Liver (tissue), 3 donors: Measurements from ENCODE around the gene ZFAND3.

ENCODE experiments used
- EGR1 ChIP-seq, 2 donors: IDR thresholded peaks; 2 replicates each; pipeline ENCODE4 v1.6.1; 2016 to 2018; ENCODE audit warnings: antibody characterized with exemption in 2 of 2, low read depth in 2 of 2
- FOXA1 ChIP-seq: IDR thresholded peaks from 2 replicates; pipeline ENCODE4 v1.6.1; 2016; ENCODE audit warnings: antibody characterized with exemption
- GABPA ChIP-seq, 2 donors: IDR thresholded peaks in 1 of 2; conservative IDR thresholded peaks in 1 of 2; 2 replicates each; pipeline ENCODE4 v1.6.1; 2016; ENCODE audit warnings: antibody characterized with exemption in 2 of 2, mild to moderate bottlenecking in 1 of 2, moderate library complexity in 1 of 2
- JUND ChIP-seq, 2 donors: IDR thresholded peaks; 2 replicates each; pipeline ENCODE4 v1.6.1; 2016; ENCODE audit warnings: antibody characterized with exemption in 2 of 2
- NR2F2 ChIP-seq: IDR thresholded peaks from 2 replicates; pipeline ENCODE4 v1.6.1; 2016; ENCODE audit warnings: antibody characterized with exemption
- RAD21 ChIP-seq, 2 donors: IDR thresholded peaks; 2 replicates each; pipeline ENCODE4 v1.6.1; 2016; ENCODE audit warnings: antibody characterized with exemption in 2 of 2, mild to moderate bottlenecking in 2 of 2
- SP1 ChIP-seq: IDR thresholded peaks from 2 replicates; pipeline ENCODE4 v1.6.1; 2018; ENCODE audit warnings: antibody characterized with exemption, mild to moderate bottlenecking
- TAF1 ChIP-seq: conservative IDR thresholded peaks from 2 replicates; pipeline ENCODE4 v1.6.1; 2016; ENCODE audit warnings: antibody characterized with exemption, mild to moderate bottlenecking
- YY1 ChIP-seq: IDR thresholded peaks from 2 replicates; pipeline ENCODE4 v1.6.1; 2016; ENCODE audit warnings: antibody characterized with exemption, mild to moderate bottlenecking
- TF ChIP-seq, protein P1 (sequence below): fragments of 150-350 bp; IDR thresholded peaks from 2 replicates; pipeline ENCODE4 v1.5.1; 2017; ENCODE audit warnings: improper control_type of control experiment, low read depth, low read length; ENCODE audit not compliant: missing input control
- TF ChIP-seq, protein P2 (sequence below): IDR thresholded peaks from 2 replicates; pipeline ENCODE4 v1.6.1; 2016; ENCODE audit warnings: antibody characterized with exemption
- TF ChIP-seq, protein P3 (sequence below): IDR thresholded peaks from 2 replicates; pipeline ENCODE4 v1.6.1; 2016; ENCODE audit warnings: antibody characterized with exemption, mild to moderate bottlenecking
- donor health status: healthy.
- donor health status: healthy.

DNA sequence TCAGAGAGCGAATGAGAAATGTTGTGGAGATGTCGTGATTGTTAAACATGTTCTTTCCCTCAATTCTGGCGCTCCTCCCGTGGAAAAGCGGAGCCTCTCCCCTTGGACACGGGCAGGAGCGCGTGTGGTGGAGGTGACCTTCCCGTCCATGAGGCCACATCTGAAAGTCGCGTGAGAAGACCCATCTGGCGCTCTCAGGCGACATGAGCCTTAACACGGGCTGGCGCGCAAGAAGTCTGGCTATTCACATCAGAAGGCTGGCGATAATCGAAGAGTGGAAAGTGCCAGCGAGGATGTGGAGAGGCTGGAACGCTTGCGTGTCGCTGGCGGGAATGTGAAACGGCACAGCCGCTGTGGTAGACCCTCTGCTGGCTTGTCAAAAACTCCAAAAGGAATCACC is 341.3 kb downstream of the ZFAND3 start:
- TF ChIP-seq, protein P1, sequence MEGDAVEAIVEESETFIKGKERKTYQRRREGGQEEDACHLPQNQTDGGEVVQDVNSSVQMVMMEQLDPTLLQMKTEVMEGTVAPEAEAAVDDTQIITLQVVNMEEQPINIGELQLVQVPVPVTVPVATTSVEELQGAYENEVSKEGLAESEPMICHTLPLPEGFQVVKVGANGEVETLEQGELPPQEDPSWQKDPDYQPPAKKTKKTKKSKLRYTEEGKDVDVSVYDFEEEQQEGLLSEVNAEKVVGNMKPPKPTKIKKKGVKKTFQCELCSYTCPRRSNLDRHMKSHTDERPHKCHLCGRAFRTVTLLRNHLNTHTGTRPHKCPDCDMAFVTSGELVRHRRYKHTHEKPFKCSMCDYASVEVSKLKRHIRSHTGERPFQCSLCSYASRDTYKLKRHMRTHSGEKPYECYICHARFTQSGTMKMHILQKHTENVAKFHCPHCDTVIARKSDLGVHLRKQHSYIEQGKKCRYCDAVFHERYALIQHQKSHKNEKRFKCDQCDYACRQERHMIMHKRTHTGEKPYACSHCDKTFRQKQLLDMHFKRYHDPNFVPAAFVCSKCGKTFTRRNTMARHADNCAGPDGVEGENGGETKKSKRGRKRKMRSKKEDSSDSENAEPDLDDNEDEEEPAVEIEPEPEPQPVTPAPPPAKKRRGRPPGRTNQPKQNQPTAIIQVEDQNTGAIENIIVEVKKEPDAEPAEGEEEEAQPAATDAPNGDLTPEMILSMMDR: no peak
- no peak for TF ChIP-seq RAD21 (IDR thresholded peaks at IDR 0.05)
- no peak for TF ChIP-seq YY1
- no peak for TF ChIP-seq JUND (IDR thresholded peaks at IDR 0.05)
- no peak for TF ChIP-seq FOXA1
- TF ChIP-seq SP1: no peak
- no peak for TF ChIP-seq GABPA (IDR thresholded peaks at IDR 0.05 in 1 of 2, conservative IDR thresholded peaks at IDR 0.05 in 1 of 2)
- no peak for TF ChIP-seq NR2F2
- no peak for TF ChIP-seq EGR1 (IDR thresholded peaks at IDR 0.05; ENCODE audit: low read depth in 2 of 2)
- TF ChIP-seq, protein P2, sequence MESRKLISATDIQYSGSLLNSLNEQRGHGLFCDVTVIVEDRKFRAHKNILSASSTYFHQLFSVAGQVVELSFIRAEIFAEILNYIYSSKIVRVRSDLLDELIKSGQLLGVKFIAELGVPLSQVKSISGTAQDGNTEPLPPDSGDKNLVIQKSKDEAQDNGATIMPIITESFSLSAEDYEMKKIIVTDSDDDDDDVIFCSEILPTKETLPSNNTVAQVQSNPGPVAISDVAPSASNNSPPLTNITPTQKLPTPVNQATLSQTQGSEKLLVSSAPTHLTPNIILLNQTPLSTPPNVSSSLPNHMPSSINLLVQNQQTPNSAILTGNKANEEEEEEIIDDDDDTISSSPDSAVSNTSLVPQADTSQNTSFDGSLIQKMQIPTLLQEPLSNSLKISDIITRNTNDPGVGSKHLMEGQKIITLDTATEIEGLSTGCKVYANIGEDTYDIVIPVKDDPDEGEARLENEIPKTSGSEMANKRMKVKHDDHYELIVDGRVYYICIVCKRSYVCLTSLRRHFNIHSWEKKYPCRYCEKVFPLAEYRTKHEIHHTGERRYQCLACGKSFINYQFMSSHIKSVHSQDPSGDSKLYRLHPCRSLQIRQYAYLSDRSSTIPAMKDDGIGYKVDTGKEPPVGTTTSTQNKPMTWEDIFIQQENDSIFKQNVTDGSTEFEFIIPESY: no peak
- TF ChIP-seq, protein P3, sequence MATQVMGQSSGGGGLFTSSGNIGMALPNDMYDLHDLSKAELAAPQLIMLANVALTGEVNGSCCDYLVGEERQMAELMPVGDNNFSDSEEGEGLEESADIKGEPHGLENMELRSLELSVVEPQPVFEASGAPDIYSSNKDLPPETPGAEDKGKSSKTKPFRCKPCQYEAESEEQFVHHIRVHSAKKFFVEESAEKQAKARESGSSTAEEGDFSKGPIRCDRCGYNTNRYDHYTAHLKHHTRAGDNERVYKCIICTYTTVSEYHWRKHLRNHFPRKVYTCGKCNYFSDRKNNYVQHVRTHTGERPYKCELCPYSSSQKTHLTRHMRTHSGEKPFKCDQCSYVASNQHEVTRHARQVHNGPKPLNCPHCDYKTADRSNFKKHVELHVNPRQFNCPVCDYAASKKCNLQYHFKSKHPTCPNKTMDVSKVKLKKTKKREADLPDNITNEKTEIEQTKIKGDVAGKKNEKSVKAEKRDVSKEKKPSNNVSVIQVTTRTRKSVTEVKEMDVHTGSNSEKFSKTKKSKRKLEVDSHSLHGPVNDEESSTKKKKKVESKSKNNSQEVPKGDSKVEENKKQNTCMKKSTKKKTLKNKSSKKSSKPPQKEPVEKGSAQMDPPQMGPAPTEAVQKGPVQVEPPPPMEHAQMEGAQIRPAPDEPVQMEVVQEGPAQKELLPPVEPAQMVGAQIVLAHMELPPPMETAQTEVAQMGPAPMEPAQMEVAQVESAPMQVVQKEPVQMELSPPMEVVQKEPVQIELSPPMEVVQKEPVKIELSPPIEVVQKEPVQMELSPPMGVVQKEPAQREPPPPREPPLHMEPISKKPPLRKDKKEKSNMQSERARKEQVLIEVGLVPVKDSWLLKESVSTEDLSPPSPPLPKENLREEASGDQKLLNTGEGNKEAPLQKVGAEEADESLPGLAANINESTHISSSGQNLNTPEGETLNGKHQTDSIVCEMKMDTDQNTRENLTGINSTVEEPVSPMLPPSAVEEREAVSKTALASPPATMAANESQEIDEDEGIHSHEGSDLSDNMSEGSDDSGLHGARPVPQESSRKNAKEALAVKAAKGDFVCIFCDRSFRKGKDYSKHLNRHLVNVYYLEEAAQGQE: no peak
- TF ChIP-seq TAF1: no peak
